Measurements from ENCODE around the gene ZBTB38.

DNA sequence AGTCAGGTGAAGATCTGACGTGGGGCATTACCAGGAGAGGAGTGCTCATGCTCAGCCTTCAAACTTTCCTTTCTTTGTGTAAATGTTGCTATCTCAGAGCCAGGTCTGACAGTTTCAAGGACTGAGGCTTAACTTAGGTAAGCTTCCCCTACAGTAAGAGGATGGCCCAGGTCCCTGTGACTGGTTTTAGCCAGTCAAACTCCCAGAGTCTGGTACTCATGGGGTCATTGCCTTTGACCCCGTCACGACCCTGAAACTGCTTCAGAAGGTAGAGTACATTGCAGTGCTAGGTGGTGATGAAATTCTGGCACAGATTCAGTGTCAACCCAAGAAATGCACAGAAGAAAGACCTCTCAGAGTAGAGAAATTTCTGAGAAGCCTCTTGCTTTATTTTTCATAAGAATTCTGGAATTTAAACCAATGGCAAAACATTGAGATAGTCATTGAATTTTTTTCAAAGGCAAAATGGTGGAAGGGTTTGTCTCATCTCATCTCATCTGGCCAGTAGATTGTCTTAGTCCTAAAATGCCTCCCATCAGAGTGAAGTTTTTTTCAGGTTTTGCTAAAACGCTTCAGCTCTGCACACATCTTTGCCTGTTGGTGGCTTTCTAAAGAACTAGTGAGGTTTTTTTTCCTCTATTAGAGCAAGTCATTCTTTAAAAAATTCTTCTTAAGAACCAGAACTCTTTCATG lies 23.1 kb downstream of the ZBTB38 start:
- no peak for TF ChIP-seq CTCF (IDR thresholded peaks at IDR 0.05)
- no peak for TF ChIP-seq POLR2A (IDR thresholded peaks at IDR 0.05)
- TF ChIP-seq EP300 (IDR thresholded peaks at IDR 0.05), result no peak

Measured in ovary (tissue), 3 donors.